C4-2B (cell line): ENCODE measurements around the gene GGT1.

ENCODE experiments used
- ZFX ChIP-seq: fragments of 450-650 bp; IDR thresholded peaks from 2 replicates; pipeline ENCODE4 v1.6.1; 2017
- TF ChIP-seq, protein P1 (sequence below): fragments of 450-650 bp; conservative IDR thresholded peaks from 2 replicates; pipeline ENCODE4 v1.5.1; 2017; ENCODE audit warnings: mild to moderate bottlenecking

DNA sequence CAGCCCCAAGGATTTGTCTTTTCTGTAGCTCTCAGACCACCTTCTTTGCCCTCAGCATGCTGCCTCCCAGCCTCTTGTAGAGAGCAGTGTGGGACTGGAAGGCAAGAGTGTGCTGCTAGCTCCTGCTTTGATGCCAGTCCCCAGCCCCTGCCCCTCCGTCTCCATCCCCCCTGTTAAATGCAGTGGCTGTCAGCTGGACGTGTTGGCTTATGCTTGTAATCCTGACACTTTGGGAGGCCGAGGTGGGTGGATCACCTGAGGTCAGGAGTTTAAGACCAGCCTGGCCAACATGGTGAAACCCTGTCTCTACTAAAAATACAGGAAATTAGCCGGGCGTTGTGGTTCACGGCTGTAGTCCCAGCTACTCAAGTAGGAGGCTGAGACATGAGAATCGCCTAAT lies 31.7 kb upstream of the GGT1 start:
- TF ChIP-seq, protein P1, sequence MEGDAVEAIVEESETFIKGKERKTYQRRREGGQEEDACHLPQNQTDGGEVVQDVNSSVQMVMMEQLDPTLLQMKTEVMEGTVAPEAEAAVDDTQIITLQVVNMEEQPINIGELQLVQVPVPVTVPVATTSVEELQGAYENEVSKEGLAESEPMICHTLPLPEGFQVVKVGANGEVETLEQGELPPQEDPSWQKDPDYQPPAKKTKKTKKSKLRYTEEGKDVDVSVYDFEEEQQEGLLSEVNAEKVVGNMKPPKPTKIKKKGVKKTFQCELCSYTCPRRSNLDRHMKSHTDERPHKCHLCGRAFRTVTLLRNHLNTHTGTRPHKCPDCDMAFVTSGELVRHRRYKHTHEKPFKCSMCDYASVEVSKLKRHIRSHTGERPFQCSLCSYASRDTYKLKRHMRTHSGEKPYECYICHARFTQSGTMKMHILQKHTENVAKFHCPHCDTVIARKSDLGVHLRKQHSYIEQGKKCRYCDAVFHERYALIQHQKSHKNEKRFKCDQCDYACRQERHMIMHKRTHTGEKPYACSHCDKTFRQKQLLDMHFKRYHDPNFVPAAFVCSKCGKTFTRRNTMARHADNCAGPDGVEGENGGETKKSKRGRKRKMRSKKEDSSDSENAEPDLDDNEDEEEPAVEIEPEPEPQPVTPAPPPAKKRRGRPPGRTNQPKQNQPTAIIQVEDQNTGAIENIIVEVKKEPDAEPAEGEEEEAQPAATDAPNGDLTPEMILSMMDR, result no peak
- no peak for TF ChIP-seq ZFX
